Caco-2 (cell line): ENCODE results near the gene WDR4. TPM values are rescaled to one million over a fixed set of nuclear protein-coding genes. Genes with fewer than 3 reads are reported as not detected.

Experiments
- BruUV-seq: library from RNA; stranded (reverse); fragments of 400-500 nt; replicated peaks from 2 replicates; lab custom pipeline; 2021; lab: Mats Ljungman, UMichigan
- CTCF ChIA-PET: fragments of 300-600 bp; sonication (Branson Sonifier 250); formaldehyde crosslinking; loops from one replicate; lab custom pipeline; 2022; ENCODE audit warnings: antibody characterized with exemption; lab: Charles Lee
- POLR2A ChIA-PET: fragments of 300-600 bp; sonication (Branson Sonifier 250); formaldehyde crosslinking; loops from one replicate; lab custom pipeline; 2022; ENCODE audit warnings: antibody characterized with exemption; lab: Charles Lee
- DNase-seq, 2 experiments: peaks; one replicate each; pipeline versions ENCODE4 v3.0.0 to v3.0.0-alpha.2; 2020 to 2022
- H3K27me3 ChIP-seq: replicated peaks from 2 replicates; pipeline ENCODE4 v1.6.0; 2011; ENCODE audit warnings: low read length; ENCODE audit not compliant: control insufficient read depth, insufficient read depth
- H3K36me3 ChIP-seq: 2 replicates; pipeline ENCODE4 v1.5.1; 2011; ENCODE audit warnings: low read length; ENCODE audit not compliant: control insufficient read depth, insufficient read depth
- H3K4me1 ChIP-seq: fragments of 250-450 bp; sonication (Bioruptor Pico); 2 replicates; pipeline ENCODE4 v1.5.1; 2020; ENCODE audit warnings: mild to moderate bottlenecking
- H3K4me3 ChIP-seq: 2 replicates; pipeline ENCODE4 v1.5.1; 2011; ENCODE audit warnings: low read depth, mild to moderate bottlenecking, control low read depth, low read length
- H3K9me3 ChIP-seq: fragments of 250-450 bp; sonication (Bioruptor Pico); 2 replicates; pipeline ENCODE4 v1.5.1; 2020; ENCODE audit warnings: mild to moderate bottlenecking, moderate library complexity
- H3K27ac Mint-ChIP-seq: one replicate; pipeline ENCODE4 v1.8.0; 2022; ENCODE audit warnings: mixed read lengths; ENCODE audit not compliant: unreplicated experiment
- H3K27me3 Mint-ChIP-seq: one replicate; pipeline ENCODE4 v1.8.0; 2022; ENCODE audit warnings: mixed read lengths; ENCODE audit not compliant: insufficient read depth, unreplicated experiment
- H3K36me3 Mint-ChIP-seq: one replicate; pipeline ENCODE4 v1.8.0; 2022; ENCODE audit warnings: mild to moderate bottlenecking, mixed read lengths; ENCODE audit not compliant: insufficient read depth, unreplicated experiment
- H3K4me1 Mint-ChIP-seq: one replicate; pipeline ENCODE4 v1.8.0; 2022; ENCODE audit warnings: low read depth, mixed read lengths; ENCODE audit not compliant: unreplicated experiment
- H3K4me3 Mint-ChIP-seq: one replicate; pipeline ENCODE4 v1.8.0; 2022; ENCODE audit warnings: mild to moderate bottlenecking, moderate library complexity, mixed read lengths; ENCODE audit not compliant: unreplicated experiment
- H3K9me3 Mint-ChIP-seq: one replicate; pipeline ENCODE4 v1.8.0; 2022; ENCODE audit warnings: mixed read lengths; ENCODE audit not compliant: unreplicated experiment
- CTCF ChIP-seq, 2 experiments: fragments of 200-600 bp in 1 of 2; IDR thresholded peaks; 1 replicate in 1 of 2; 2 replicates in 1 of 2; pipeline versions ENCODE4 v1.5.1 to v1.8.0; 2011 to 2022; ENCODE audit warnings: antibody characterized with exemption in 1 of 2, control low read depth in 1 of 2, inconsistent platforms in 1 of 2, low read depth in 1 of 2, low read length in 1 of 2, mild to moderate bottlenecking in 1 of 2, moderate library complexity in 1 of 2; ENCODE audit not compliant: insufficient read depth in 1 of 2, severe bottlenecking in 1 of 2, unreplicated experiment in 1 of 2
- intact Hi-C: fragments of 100-400 bp; cut with micrococcal nuclease; formaldehyde crosslinking; loops from one replicate; pipeline ENCODE4 v1.10.0; 2022; ENCODE audit not compliant: unreplicated experiment
- total RNA-seq: library from RNA; stranded (reverse); gene quantifications from 2 replicates; pipeline ENCODE4 v1.2.3, GENCODE V29; 2022

The WDR4 gene
- total RNA-seq, 1 experiment from 2014 or later = 35.0 TPM

- Mint-ChIP-seq H3K4me3 (no peak overlapping the region), H3K9me3 (no peaks in the 10 kb centered on the region), H3K36me3 (peaks cover 75% of the 10 kb centered on the region), H3K4me1 (no peaks in the 10 kb centered on the region), H3K27ac (no peak overlapping the region), H3K27me3 (no peaks in the 10 kb centered on the region)
- ChIA-PET CTCF (no interaction called here), POLR2A (no interaction called here)
- TF ChIP-seq CTCF (IDR thresholded peaks at IDR 0.05; ENCODE audit: insufficient read depth in 1 of 2, low read depth in 1 of 2, low read length in 1 of 2, severe bottlenecking in 1 of 2, unreplicated experiment in 1 of 2) = no peak
- Histone ChIP-seq H3K9me3 (no peaks in the 10 kb centered on the region), H3K4me1 (no peaks in the 10 kb centered on the region), H3K36me3 (peaks cover 2% of the 10 kb centered on the region), H3K4me3 (no peak overlapping the region), H3K27me3 (no peaks in the 10 kb centered on the region)
- BruUV-seq = no TSS peak
- intact Hi-C loops = no loop called here
- no peak for DNase-seq
These were observed 31.6 kb downstream of the WDR4 start for GRCh38 chr21:42847726-42848125.

GRCh38 chr21:42847051-42847707, 32.2 kb downstream of the WDR4 start:
- Histone ChIP-seq H3K4me3 (no peak overlapping the region), H3K9me3 (no peaks in the 10 kb centered on the region), H3K27me3 (no peaks in the 10 kb centered on the region), H3K4me1 (no peaks in the 10 kb centered on the region), H3K36me3 (peaks cover 2% of the 10 kb centered on the region)
- no TSS peak for BruUV-seq
- ChIA-PET POLR2A (no interaction called here), CTCF (no interaction called here)
- DNase-seq = peak in 1 of 2 experiments; percentile 29
- Mint-ChIP-seq H3K9me3 (no peaks in the 10 kb centered on the region), H3K36me3 (peaks cover 78% of the 10 kb centered on the region), H3K4me3 (no peak overlapping the region), H3K27ac (no peak overlapping the region), H3K27me3 (no peaks in the 10 kb centered on the region), H3K4me1 (no peaks in the 10 kb centered on the region)
- TF ChIP-seq CTCF (IDR thresholded peaks at IDR 0.05; ENCODE audit: insufficient read depth in 1 of 2, low read depth in 1 of 2, low read length in 1 of 2, severe bottlenecking in 1 of 2, unreplicated experiment in 1 of 2) = no peak
- intact Hi-C loops = no loop called here

- no peaks in the 10 kb centered on the region for H3K27me3 ChIP-seq
- intact Hi-C loops = no loop called here
- no peaks in the 10 kb centered on the region for H3K27me3 Mint-ChIP-seq
- peaks cover 2% of the 10 kb centered on the region for H3K36me3 ChIP-seq
- no TSS peak for BruUV-seq
- H3K36me3 Mint-ChIP-seq = peaks cover 74% of the 10 kb centered on the region
- no peak overlapping the region for H3K4me3 ChIP-seq
- no peak overlapping the region for H3K4me3 Mint-ChIP-seq
- DNase-seq = peak in 1 of 2 experiments; percentile 9
- no peaks in the 10 kb centered on the region for H3K4me1 Mint-ChIP-seq
- ChIA-PET CTCF (no interaction called here), POLR2A (no interaction called here)
- no peak overlapping the region for H3K27ac Mint-ChIP-seq
- no peaks in the 10 kb centered on the region for H3K9me3 ChIP-seq
- no peaks in the 10 kb centered on the region for H3K4me1 ChIP-seq
- H3K9me3 Mint-ChIP-seq = no peaks in the 10 kb centered on the region
- TF ChIP-seq CTCF (IDR thresholded peaks at IDR 0.05; ENCODE audit: insufficient read depth in 1 of 2, low read depth in 1 of 2, low read length in 1 of 2, severe bottlenecking in 1 of 2, unreplicated experiment in 1 of 2) = no peak
These were observed 33.1 kb downstream of the WDR4 start for GRCh38 chr21:42846221-42846620.
